ENCODE measurements around the gene AGBL4.

DNA sequence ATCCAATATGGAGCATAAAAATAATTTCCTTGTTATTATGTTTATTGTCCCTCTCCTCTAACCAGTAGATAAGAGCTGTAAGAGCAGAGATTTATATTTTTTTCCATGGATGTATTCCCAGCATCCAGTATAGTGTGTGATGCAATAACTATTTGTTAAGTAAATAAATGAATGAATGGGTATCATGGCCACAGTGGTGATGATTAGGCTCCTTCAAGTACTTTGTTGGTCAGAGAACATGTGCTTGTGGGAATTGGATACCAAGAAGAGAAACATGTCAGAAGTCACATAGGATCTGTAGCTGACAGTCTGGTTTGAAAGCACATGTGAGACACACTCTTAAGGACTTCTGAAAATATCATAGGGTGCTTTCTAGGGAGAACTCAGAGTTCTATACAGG lies 588.5 kb downstream of the AGBL4 start:
- TF ChIP-seq POLR2AphosphoS5 (IDR thresholded peaks at IDR 0.05) (no peak), CTCF (IDR thresholded peaks at IDR 0.05) (no peak)
